HEK293T (cell line): ENCODE data around the gene NFAT5.
"Not testable (repeated sequence)": the region's sequence is repeated elsewhere in the genome, so short reads cannot be mapped to it uniquely, and the experiment has no call there.

Experiments
- ARNT ChIP-seq: fragments of 450-650 bp; IDR thresholded peaks from 2 replicates; pipeline ENCODE4 v1.6.1; 2017; ENCODE audit warnings: mild to moderate bottlenecking
- SP1 ChIP-seq: fragments of 450-650 bp; IDR thresholded peaks from 2 replicates; pipeline ENCODE4 v1.6.1; 2017

DNA sequence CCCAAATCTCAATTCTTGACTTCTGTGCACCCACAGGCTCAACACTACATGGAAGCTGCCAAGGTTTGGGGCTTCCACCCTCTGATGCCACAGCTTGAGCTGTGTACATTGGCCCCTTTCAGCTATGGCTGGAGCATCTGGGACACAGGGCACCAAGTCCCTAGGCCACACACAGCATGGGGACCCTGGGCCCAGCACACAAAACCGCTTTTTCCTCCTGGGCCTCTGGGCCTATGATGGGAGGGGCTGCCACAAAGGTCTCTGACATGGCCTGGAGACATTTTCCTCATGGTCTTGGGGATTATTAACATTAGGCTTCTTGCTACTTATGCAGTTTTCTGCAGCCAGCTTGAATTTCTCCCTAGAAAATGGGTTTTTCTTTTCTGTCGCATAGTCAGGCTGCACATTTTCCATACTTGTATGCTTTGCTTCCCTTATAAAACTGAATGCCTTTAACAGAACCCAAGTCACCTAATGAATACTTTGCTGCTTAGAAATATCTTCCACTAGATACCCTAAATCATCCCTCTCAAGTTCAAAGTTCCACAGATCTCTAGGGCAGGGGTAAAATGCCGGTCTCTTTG lies 70.9 kb downstream of the NFAT5 start:
- TF ChIP-seq ARNT, SP1: not testable (repeated sequence)
